CD14-positive monocyte (primary cell): Measurements from ENCODE around the gene SSU72. TPM values are rescaled to one million over a fixed set of nuclear protein-coding genes. Genes with fewer than 3 reads are reported as not detected.

Experiments used
- DNase-seq, 3 donors: peaks; one replicate each; pipeline ENCODE4 v3.0.0-alpha.2; 2011 to 2022
- H2AFZ ChIP-seq: 2 replicates; pipeline ENCODE4 v1.6.0; 2012; ENCODE audit warnings: mild to moderate bottlenecking, low read depth, low read length, inconsistent platforms; ENCODE audit not compliant: insufficient read depth, poor library complexity, severe bottlenecking
- H3K27ac ChIP-seq, 2 donors: 1 replicate in 1 of 2; 2 replicates in 1 of 2; pipeline ENCODE4 v1.5.1; 2012 to 2013; ENCODE audit warnings: low read length in 2 of 2, control low read depth in 1 of 2, inconsistent platforms in 1 of 2, low read depth in 1 of 2, mild to moderate bottlenecking in 1 of 2
- H3K27me3 ChIP-seq, 2 donors: one replicate each; pipeline versions ENCODE4 v1.6.0 to v1.6.1; 2011 to 2013; ENCODE audit warnings: low read length in 2 of 2; ENCODE audit not compliant: control insufficient read depth in 2 of 2, insufficient read depth in 2 of 2
- H3K36me3 ChIP-seq, 2 donors: replicated peaks in 1 of 2; 1 replicate in 1 of 2; 2 replicates in 1 of 2; pipeline versions ENCODE4 v1.5.1 to v1.6.1; 2012 to 2013; ENCODE audit warnings: low read length in 2 of 2, control low read depth in 1 of 2, inconsistent platforms in 1 of 2, mild to moderate bottlenecking in 1 of 2; ENCODE audit not compliant: insufficient read depth in 2 of 2, control insufficient read depth in 1 of 2
- H3K4me1 ChIP-seq, 2 donors: 1 replicate in 1 of 2; 2 replicates in 1 of 2; pipeline versions ENCODE4 v1.5.1 to v1.6.1; 2012 to 2013; ENCODE audit warnings: low read length in 2 of 2, control low read depth in 1 of 2, inconsistent platforms in 1 of 2, mild to moderate bottlenecking in 1 of 2, moderate library complexity in 1 of 2; ENCODE audit not compliant: insufficient read depth in 2 of 2, control insufficient read depth in 1 of 2
- H3K4me2 ChIP-seq: replicated peaks from 2 replicates; pipeline ENCODE3; 2012; ENCODE audit warnings: low read length, moderate library complexity, mild to moderate bottlenecking; ENCODE audit not compliant: poor library complexity, severe bottlenecking; ENCODE audit errors: extremely low read depth
- H3K4me3 ChIP-seq, 3 experiments: fragments of 200-600 bp in 1 of 3; sonication (generic) in 1 of 3; replicated peaks in 1 of 3; 1 replicate in 2 of 3; 2 replicates in 1 of 3; pipeline ENCODE4 v1.5.1; 2011 to 2013; ENCODE audit warnings: low read length in 3 of 3, mild to moderate bottlenecking in 3 of 3, control low read depth in 2 of 3, low read depth in 2 of 3, inconsistent platforms in 1 of 3, moderate library complexity in 1 of 3
- H3K79me2 ChIP-seq: 2 replicates; pipeline ENCODE4 v1.6.0; 2012; ENCODE audit warnings: mild to moderate bottlenecking, control low read depth, inconsistent platforms, low read length, moderate library complexity; ENCODE audit not compliant: insufficient read depth
- H3K9ac ChIP-seq: 2 replicates; pipeline ENCODE4 v1.6.0; 2017; ENCODE audit warnings: low read length, mild to moderate bottlenecking; ENCODE audit not compliant: insufficient read depth, poor library complexity, severe bottlenecking
- H3K9me3 ChIP-seq, 2 donors: replicated peaks in 1 of 2; 1 replicate in 1 of 2; 2 replicates in 1 of 2; pipeline versions ENCODE4 v1.5.1 to v1.6.1; 2012 to 2013; ENCODE audit warnings: low read length in 2 of 2, control low read depth in 1 of 2; ENCODE audit not compliant: control insufficient read depth in 1 of 2, insufficient read depth in 1 of 2
- H4K20me1 ChIP-seq: 2 replicates; pipeline ENCODE4 v1.6.0; 2012; ENCODE audit warnings: mild to moderate bottlenecking, low read length, control low read depth, moderate library complexity; ENCODE audit not compliant: insufficient read depth
- H3K27ac Mint-ChIP-seq, 7 donors: one replicate each; pipeline ENCODE4 v1.8.0; 2020; ENCODE audit warnings: mild to moderate bottlenecking in 7 of 7, mixed read lengths in 7 of 7, moderate library complexity in 6 of 7, inconsistent platforms in 2 of 7
- H3K27me3 Mint-ChIP-seq, 3 donors: one replicate each; pipeline ENCODE4 v1.8.0; 2021 to 2022; ENCODE audit warnings: low read depth in 3 of 3, mild to moderate bottlenecking in 3 of 3, mixed read lengths in 3 of 3, moderate library complexity in 3 of 3, inconsistent platforms in 1 of 3
- H3K36me3 Mint-ChIP-seq, 2 donors: one replicate each; pipeline ENCODE4 v1.8.0; 2020; ENCODE audit warnings: mixed read lengths in 2 of 2, inconsistent platforms in 1 of 2, mild to moderate bottlenecking in 1 of 2
- H3K4me1 Mint-ChIP-seq: one replicate; pipeline ENCODE4 v1.8.0; 2020; ENCODE audit warnings: mild to moderate bottlenecking, mixed read lengths
- H3K4me3 Mint-ChIP-seq, 2 donors: one replicate each; pipeline ENCODE4 v1.8.0; 2020; ENCODE audit warnings: mild to moderate bottlenecking in 2 of 2, mixed read lengths in 2 of 2, moderate library complexity in 1 of 2
- H3K9me3 Mint-ChIP-seq, 7 donors: one replicate each; pipeline ENCODE4 v1.8.0; 2020 to 2022; ENCODE audit warnings: mixed read lengths in 7 of 7, mild to moderate bottlenecking in 6 of 7, moderate library complexity in 6 of 7, inconsistent platforms in 2 of 7
- WGBS: methylation state at CpG from one replicate; pipeline ENCODE4 v1.1.5; 2013; ENCODE audit warnings: missing lambda C conversion rate; ENCODE audit not compliant: insufficient coverage; 5-methylcytosine and 5-hydroxymethylcytosine counted together
- intact Hi-C, 2 donors: fragments of 100-400 bp; cut with micrococcal nuclease; formaldehyde crosslinking; loops; one replicate each; pipeline versions ENCODE4 v1.15.0 to v1.15.1; 2023
- polyA plus RNA-seq, 3 donors: library from polyadenylated mRNA; depleted of rRNA in 1 of 3; unstranded in 2 of 3; stranded (reverse) in 1 of 3; fragments of 300-500 nt in 2 of 3; fragments of >200 nt in 1 of 3; fragmentation: Illumina TruSeq in 2 of 3; gene quantifications; 1 replicate in 2 of 3; 2 replicates in 1 of 3; pipeline ENCODE4 v1.2.3, GENCODE V29; 2012 to 2021
- TF ChIP-seq, protein P1 (sequence below): fragments of 200-600 bp; IDR thresholded peaks from one replicate; pipeline ENCODE4 v1.8.0; 2022; ENCODE audit warnings: antibody characterized with exemption, mild to moderate bottlenecking

The SSU72 gene
- polyA plus RNA-seq, 3 donors: 88.1 to 168 (median 138) TPM

DNA sequence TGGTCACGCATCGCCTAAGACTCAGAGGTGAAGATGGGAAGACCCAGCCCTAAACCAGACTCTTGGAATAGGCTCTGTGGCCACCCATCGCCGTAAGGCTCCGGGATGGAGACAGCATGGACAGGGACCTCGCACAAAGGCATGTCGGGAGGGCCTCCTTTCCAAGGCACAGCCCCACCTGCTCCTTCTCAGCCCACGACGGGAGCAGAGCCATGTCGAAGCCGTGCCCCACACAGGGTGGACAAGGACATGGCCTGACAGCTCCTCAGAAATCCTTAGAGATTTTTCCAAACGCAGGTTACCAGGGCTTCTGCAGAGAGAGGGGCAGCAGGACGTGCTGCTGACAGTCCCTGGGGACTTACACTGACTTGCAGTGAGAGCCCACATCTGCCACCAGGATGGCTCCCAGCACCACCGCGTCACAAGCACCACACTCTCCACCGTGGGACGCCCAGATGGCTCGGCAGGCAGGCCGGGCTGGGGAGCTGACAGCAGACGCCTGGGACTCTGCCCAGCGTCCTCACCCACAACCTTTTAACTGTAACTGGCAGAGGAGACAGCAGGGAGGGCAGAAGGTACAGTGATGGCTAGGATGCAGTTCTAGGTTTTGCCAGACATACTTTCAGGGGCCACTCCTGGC, 12.0 kb downstream of the SSU72 start:
- no peak overlapping the region for H3K4me2 ChIP-seq
- peaks cover 0 to 4% (median 0%) of the 10 kb centered on the region in 3 donors for H3K27me3 Mint-ChIP-seq
- no peaks in the 10 kb centered on the region for H3K9me3 Mint-ChIP-seq
- H3K9ac ChIP-seq: no peak overlapping the region
- H2AFZ ChIP-seq: no peak overlapping the region
- DNase-seq: no peak
- H3K9me3 ChIP-seq: no peaks in the 10 kb centered on the region
- peaks cover 67% of the 10 kb centered on the region for H3K79me2 ChIP-seq
- H4K20me1 ChIP-seq: peaks cover 96% of the 10 kb centered on the region
- H3K4me3 Mint-ChIP-seq: no peak overlapping the region
- peaks cover 56 to 79% of the 10 kb centered on the region in 2 donors for H3K36me3 ChIP-seq
- H3K27ac Mint-ChIP-seq: peak overlapping the region in 1 of 7 donors; percentile 30
- no peaks in the 10 kb centered on the region for H3K27me3 ChIP-seq
- H3K4me3 ChIP-seq: no peak overlapping the region
- H3K27ac ChIP-seq: no peak overlapping the region
- 98% methylated on average over 17 of the region's 21 CpGs for WGBS
- peaks cover 4% of the 10 kb centered on the region for H3K4me1 Mint-ChIP-seq
- intact Hi-C loops: no loop called here
- H3K36me3 Mint-ChIP-seq: peaks cover 52 to 71% of the 10 kb centered on the region in 2 donors
- TF ChIP-seq, protein P1, sequence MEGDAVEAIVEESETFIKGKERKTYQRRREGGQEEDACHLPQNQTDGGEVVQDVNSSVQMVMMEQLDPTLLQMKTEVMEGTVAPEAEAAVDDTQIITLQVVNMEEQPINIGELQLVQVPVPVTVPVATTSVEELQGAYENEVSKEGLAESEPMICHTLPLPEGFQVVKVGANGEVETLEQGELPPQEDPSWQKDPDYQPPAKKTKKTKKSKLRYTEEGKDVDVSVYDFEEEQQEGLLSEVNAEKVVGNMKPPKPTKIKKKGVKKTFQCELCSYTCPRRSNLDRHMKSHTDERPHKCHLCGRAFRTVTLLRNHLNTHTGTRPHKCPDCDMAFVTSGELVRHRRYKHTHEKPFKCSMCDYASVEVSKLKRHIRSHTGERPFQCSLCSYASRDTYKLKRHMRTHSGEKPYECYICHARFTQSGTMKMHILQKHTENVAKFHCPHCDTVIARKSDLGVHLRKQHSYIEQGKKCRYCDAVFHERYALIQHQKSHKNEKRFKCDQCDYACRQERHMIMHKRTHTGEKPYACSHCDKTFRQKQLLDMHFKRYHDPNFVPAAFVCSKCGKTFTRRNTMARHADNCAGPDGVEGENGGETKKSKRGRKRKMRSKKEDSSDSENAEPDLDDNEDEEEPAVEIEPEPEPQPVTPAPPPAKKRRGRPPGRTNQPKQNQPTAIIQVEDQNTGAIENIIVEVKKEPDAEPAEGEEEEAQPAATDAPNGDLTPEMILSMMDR: no peak
- H3K4me1 ChIP-seq: no peaks in the 10 kb centered on the region

DNA sequence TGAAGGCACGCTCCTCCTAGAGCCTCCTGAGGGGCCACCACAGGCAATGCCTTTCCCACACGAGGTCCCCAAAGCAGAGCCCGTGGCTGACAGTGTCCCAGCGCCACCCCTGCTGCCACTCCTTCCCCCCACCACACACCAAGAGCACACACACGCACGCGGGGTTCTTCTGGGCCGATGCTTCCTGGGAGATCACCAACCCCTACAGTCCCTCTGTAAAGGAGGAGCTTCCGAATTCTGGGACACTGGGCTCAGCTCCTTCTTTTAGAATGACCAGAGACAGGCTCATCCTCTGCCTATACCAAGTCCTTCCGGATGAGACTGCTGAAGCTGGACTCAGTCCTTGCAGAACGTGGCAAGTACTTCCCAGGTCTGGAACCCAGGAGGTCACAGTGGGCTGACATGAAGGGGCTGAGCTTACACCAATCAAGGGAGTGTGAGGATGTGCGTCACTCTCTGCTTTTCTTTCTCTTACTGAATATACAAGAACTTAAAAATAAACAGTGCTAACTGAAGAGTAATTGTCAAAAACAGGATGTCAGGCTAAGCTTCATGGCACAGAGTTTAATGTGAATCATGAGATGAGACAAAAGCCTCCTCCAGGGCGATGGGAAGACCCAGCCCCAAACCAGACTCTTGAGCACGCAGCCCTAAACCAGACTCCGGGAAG, 12.7 kb downstream of the SSU72 start:
- H3K4me2 ChIP-seq: no peak overlapping the region
- peaks cover 60% of the 10 kb centered on the region for H3K79me2 ChIP-seq
- intact Hi-C loops: no loop called here
- no peak overlapping the region for H3K27ac ChIP-seq
- H3K4me1 Mint-ChIP-seq: no peaks in the 10 kb centered on the region
- no peak overlapping the region for H2AFZ ChIP-seq
- no peaks in the 10 kb centered on the region for H3K9me3 Mint-ChIP-seq
- H3K9me3 ChIP-seq: no peaks in the 10 kb centered on the region
- peaks cover 56 to 72% of the 10 kb centered on the region in 2 donors for H3K36me3 ChIP-seq
- H3K4me1 ChIP-seq: no peaks in the 10 kb centered on the region
- peaks cover 90% of the 10 kb centered on the region for H4K20me1 ChIP-seq
- peak overlapping the region in 3 of 7 donors; percentile 47 to 70 (median 50) for H3K27ac Mint-ChIP-seq
- TF ChIP-seq, protein P1: no peak
- no peak for DNase-seq
- H3K4me3 ChIP-seq: no peak overlapping the region
- H3K36me3 Mint-ChIP-seq: peaks cover 48 to 71% of the 10 kb centered on the region in 2 donors
- peaks cover 0 to 4% (median 0%) of the 10 kb centered on the region in 3 donors for H3K27me3 Mint-ChIP-seq
- H3K9ac ChIP-seq: no peak overlapping the region
- H3K27me3 ChIP-seq: no peaks in the 10 kb centered on the region
- WGBS: 99% methylated on average over 10 of the region's 15 CpGs
- H3K4me3 Mint-ChIP-seq: no peak overlapping the region
